GM12801 (cell line): ENCODE data around the gene FKBP14.

Experiments
- CTCF ChIP-seq: IDR thresholded peaks from one replicate; pipeline ENCODE4 v1.5.1; 2011; ENCODE audit warnings: control low read depth; ENCODE audit not compliant: insufficient read length; ENCODE audit errors: extremely low read depth

Gene FKBP14

GRCh38 chr7:30019960-30020359 is 6.5 kb downstream of the FKBP14 start:
- no peak for TF ChIP-seq CTCF

GRCh38 chr7:30019387-30019786 is 7.1 kb downstream of the FKBP14 start:
- TF ChIP-seq CTCF, result no peak

- no peak for TF ChIP-seq CTCF
Observed at GRCh38 chr7:30018451-30018850, 8.1 kb downstream of the FKBP14 start.

GRCh38 chr7:30012757-30013156 is 13.7 kb downstream of the FKBP14 start:
- no peak for TF ChIP-seq CTCF

- TF ChIP-seq CTCF, result no peak
Observed at GRCh38 chr7:30010021-30010420, 16.5 kb downstream of the FKBP14 start.

- TF ChIP-seq CTCF, result no peak
Observed at GRCh38 chr7:30005464-30005863, 21.0 kb downstream of the FKBP14 start.

GRCh38 chr7:30003098-30003497 is 23.4 kb downstream of the FKBP14 start:
- TF ChIP-seq CTCF, result no peak

- TF ChIP-seq CTCF, result no peak
Observed at GRCh38 chr7:30001998-30002397, 24.5 kb downstream of the FKBP14 start.
